NCI-H2171 treated with DMSO at 0.1 percent for 48 hours (cell line): Measurements from ENCODE around the gene TENM4.

Experiments
- DNase-seq: peaks from one replicate; lab custom pipeline; 2025; lab: John Stamatoyannopoulos, UW

TENM4 gene

DNA sequence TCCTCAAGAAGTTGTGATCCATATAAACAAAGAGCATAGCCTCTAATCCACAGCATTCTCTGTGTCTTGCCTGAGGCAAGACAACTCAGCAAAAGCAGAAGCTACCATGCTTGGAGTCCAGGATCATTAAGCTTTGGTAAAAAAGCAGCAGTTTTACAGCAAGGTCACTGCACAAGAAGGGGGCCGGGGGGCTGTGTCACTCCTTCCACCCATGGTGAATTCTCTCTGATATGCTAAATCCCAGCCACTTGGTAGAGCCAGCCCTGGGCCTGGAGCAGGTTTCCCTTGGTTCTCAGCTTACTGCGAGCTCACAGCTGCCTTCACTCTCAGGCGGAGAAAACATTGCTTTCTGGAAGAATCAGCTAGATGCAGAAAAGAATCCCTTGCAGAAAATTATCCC is 144.7 kb downstream of the TENM4 start:
- no peak for DNase-seq

DNA sequence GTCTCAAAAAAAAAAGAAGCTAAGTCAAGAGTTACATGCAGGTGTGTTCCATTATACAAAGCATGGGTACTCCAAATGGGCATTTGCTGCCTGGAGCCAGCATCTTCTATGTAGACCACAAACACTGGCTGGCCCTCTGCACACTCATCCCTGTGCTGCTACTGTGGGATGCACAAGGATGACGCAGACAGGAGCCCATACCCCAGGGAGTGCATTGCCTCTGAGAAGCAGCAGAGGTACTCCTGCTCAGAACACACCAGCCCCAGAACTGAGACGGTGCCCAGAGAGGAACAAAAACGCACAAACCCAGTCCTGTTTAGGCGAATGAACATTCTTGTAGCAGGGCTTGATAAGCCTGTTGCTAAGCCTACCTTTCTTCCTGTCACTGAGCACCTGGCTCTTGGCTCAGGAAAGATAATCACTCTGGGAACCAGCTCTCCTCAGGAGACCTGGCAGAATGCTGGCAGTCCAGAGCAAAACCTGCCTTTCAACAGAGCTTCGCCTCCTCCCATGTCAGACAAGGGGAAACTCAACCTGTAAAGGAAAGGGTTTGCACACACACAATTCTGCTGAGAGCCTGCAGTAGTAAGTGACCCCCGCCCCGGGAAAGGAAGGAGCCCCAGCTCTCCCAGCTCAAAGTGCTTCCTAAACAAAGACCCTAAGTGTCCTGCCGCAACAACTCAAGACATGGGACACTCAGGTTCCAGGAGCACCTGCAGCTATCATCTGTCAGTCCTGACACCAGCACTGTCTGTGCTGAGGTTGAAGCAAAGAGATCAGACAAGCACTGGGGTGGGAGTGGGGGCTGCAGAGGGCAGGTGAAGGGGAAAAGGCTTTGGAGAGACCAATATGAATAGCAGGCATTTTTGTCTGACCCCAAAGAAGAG is 145.7 kb downstream of the TENM4 start:
- no peak for DNase-seq

DNA sequence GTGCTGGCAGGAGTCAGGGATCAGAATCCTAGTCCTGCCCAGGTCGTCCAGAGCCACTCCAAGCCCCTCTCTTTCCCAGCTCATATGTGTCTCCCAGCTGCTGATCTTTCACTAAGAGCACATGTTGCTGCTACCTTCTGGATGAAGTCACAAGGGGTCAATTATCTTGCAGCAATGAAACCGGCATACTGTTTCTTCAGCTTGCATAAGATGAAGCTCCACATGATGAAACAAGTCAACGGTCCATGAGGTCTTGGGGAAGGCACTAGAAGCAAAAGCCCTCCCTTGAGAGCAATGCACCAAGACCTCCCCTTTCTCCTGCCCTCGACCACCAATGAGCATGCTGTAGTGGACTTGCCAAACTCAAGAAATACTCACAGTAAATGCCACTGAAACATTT is 148.9 kb downstream of the TENM4 start:
- no peak for DNase-seq

DNA sequence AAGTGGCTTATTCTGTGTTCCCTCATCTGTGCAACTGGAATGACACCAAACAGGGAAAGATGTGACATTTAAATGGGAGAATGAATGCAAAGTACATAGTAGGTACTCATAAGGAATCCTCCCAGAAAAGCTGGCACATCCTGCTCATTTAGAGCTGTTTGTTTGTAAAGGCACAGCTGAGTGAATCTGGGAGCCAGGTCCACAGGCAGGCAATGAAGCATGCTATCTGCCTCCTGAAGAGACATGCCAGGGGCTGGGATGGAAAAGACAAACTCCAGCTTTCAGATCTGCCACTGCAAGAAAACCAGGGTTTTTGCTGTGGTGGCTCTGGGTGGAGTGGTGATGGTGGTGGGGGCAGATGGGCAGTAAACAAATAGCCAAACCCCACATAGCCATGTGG is 150.1 kb downstream of the TENM4 start:
- no peak for DNase-seq

DNA sequence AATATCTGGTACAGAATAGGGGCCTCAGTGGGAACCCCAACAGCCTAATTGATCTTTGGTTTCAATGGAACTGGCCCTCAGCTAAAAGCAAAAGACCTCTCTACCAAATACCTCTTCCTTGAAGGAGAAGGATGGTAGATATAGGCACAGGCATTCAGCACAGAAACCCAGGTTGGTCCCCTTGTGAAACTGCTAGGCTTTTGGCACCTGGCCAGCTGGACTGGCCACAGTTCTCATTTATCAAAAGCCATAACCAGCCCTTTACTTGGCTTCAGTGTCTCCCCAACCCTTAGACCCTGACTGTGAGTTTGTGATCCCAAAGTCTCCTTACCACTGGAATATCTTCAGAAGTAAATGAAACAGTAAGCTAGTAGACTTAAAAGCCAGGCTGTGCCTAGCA is 152.9 kb downstream of the TENM4 start:
- no peak for DNase-seq

DNA sequence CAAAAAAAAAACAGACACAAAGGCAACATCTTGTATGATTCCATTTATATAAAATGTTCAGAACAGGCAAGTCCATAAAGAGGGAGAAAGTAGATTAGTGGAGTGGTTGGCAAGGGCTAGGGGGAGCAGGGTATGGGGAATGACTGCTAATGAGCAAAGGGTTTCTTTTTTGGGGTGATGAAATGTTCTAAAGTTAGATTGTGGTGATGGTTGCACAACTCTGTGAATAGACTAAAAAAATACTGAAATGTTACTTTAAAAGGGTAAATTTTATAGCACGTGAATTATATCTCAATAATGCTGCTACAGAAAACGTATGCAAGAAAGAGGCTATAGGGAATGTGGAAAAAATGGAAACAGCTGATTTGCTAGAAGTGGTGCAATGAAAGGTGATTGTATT is 155.1 kb downstream of the TENM4 start:
- no peak for DNase-seq

DNA sequence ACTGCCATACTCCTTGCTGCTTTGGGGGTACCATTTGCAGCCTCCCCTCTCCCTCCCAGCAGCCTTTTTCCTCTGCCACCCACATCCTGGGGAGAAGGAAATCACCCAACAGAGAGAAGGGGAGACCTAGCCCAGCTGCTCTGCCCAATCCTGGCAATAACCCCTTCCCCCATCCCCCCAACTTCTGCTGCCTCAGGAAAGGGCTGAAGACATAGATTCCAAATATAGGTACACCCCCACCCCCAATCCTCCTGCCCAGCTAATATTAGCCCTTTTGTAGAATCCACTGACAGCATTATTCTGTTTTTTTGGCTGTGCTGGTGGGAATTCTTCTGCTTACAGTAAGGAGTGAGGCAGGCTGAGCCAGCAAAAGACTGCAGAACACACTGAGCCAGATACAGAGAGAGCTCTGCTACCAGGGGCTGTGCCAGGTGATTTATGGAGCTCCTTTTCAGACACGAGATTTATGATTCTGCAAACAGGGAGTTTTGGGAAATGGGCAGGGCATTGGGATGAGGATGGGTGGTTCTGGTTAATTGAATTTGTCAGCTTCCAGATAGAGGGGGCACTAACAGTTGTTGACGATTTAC is 164.0 kb downstream of the TENM4 start:
- no peak for DNase-seq

DNA sequence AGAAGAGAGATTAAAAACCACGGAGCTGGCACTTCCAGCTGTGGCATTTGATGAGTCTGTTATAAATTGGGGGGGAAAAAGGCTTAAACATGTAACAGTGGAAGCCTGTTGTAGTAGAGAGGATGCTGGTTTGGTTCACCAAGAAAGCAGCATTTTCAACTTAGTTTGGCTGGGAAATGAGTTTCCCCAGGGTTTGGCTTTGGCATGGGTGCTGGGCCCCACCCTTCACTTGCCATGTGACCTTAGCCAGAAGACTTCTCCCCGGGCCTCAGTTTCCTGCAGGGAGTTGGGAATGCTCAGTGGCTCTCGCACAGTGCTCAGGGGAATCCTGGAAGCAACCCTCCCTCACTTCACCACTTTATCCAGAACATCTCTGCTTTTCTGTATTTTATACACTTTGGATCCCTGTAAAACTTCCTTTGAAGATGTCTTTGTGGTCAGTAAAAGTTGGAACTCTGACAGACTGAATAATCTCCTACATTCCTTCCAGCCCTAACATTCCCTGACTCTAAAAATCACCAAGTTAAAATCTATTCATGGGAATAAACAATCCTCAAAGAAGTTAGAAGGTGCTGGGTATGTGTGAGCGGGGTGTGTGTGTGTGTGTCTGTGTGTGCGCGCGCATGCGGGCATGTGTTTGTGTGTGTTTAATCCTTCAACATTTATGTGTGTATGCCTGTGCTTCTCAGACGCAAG is 166.0 kb downstream of the TENM4 start:
- DNase-seq = no peak

DNA sequence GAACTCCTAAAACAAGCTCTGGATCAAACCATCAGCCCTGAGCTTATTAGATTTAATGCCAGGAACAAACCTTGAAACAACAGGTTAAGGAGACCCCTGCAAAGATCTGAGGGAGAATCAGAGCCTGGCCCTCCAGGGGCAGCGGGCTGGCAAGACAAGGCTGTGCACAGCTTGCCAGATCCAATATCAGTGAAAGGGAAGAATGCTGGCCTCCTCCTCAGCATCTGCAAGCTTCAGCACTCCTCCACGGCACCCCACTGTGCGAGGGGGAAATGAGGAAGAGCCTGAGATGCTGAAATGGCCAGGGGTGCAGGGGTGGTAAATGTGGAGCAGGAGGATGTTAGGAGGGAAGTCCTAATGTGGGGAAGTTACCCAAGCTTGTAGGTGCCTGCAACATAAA is 167.0 kb downstream of the TENM4 start:
- DNase-seq = no peak

DNA sequence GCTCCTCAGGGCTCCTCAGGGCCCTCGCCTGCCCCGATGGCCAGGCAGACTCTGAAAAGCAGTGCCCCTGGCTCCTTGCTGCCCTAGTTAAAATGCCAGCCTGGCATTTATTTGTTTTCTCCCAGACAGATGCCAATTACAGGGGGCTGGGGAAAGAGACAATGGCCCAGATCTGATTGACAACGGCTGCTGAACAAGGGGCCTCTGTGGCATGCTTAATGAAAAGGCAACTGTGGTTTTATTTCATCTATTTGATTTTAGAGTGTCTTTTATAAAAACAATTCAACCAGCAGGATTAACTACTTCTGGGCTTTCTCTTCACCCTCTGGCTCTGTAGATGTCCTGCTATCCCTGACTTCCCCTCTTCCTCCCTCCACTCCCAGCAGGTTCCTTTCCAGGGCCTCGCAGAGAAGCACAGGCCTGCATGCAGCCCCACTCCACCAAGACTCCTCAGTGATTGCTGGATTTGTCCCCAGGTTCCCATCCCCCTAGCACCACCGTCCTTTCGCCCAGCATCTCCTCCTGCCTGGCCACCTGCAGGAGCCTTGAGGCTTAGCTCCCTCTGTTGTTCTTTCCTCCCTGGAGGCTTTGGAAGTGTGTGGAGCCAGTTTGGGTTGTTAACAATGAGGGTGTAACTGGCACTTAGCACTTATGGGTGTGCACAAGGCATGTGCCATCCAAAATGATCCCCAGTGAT is 171.1 kb downstream of the TENM4 start:
- DNase-seq = no peak

DNA sequence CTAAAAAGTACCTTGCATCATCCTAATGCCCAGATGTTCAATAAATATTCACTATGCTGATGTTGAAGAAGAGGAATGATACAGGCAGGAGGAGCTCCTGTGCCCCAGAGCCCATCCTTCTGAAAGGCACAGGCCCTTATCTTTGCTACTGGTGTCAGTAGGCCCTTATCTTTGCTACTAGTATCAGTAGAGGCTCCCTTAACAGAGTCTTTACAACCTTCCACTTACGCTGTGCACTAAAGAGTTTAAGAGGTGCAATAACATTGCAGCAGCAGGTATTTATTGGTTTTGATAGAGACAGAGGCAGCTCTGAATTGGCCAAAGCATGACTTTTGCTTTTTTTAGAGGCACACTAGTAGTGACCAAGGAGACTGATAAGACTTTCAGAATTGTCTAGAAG is 174.4 kb downstream of the TENM4 start:
- no peak for DNase-seq

DNA sequence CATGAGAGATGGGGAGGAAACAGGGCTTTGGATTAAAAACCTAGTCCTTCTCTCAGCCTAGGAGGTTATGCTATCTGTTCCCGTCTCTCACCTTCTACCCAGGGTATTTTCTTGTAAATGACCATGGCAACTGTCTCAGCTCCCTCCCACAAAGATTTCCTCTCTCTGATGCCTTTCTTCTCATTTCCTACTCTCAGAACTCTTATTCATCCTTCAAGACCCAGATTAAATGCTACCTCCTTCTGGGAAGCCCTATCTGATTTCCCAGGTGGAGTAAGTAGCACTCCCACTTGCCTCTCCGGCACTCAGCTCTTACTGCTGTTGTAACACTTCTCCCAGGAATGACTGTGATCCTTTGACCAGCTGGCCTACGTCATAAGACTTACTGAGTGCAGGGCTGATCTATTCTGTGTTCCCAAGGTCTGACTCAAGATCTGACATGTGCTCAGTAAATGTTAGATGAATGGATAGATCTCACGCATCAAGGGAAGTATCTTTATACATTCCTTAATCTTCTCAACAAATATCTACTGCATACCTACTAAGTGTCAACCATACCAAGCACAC is 175.0 kb downstream of the TENM4 start:
- peak; percentile 23 for DNase-seq

DNA sequence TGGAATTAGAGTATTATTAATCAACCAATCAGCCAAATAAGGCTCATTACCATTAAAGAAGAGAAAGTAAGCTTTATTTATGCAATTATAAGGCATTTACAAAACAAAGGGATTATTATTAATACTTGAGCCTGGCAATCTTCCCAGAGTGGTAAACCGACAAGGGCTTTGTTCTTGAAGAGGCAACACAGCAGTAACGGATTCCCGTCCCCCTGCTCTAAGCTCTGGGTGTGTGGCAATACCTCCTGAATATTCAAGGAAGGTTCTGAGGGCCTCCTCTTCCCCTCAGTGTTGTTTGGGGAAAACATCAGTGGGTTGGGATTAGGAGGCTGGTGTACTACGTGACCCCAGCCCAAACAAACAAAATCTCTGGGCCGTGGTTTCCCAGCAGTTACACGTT is 176.5 kb downstream of the TENM4 start:
- DNase-seq = no peak

DNA sequence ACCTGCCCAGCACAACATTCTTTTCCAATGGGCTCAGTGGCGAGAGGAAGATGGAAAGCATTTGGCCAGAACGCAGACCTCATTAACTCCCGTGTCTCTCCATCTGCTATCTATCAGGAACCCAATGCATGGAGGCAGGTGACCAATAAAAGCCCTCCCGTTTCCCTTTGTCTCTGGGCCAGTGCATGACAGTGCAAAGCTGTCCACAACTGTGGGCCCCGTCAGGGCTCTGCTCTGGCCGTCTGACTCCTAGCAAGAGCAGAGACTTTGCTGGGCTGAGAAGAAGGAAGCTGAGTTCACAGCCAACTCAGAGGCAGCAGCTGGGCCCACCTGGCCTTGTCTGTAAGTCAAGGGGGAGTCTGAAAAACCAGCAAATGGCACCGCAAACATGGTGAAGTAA is 177.8 kb downstream of the TENM4 start:
- no peak for DNase-seq

DNA sequence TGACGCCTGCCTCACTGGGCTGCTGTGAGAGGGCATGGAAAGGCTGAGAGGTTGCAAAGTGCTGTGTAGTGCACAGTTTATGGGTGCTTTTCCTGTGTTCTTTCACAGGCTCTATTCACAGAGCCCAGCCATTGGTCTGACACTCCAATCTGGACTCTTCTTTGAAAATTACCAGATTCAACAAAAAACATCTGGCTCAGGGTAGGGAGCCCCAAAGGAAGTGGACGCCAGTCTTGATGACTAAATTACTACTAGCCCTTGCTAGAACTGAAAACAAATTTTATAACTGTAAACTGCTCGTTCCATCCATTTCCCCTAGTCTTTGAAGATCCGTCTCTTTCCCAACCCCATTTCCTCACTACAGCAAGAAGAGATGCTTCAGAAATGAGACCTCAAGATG is 178.6 kb downstream of the TENM4 start:
- no peak for DNase-seq

DNA sequence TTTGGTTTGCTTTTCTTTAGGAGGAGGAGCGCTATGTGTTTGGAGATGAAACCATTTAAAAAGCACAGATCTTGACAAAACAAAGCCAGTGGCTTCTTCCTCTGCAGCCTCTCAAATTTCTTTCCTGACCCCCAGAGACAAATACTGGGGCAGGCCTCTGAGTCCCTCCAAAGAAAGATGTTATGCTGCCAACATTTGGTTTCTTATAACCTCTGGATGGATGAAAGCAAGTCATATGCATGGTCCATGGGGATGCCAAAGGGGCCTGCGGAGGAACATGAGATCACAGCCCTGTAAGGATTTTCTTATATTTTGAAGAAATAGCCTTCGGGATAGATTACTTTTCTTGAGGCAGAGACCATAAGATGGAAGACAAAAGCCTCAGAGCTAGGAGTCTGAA is 179.1 kb downstream of the TENM4 start:
- DNase-seq = no peak

DNA sequence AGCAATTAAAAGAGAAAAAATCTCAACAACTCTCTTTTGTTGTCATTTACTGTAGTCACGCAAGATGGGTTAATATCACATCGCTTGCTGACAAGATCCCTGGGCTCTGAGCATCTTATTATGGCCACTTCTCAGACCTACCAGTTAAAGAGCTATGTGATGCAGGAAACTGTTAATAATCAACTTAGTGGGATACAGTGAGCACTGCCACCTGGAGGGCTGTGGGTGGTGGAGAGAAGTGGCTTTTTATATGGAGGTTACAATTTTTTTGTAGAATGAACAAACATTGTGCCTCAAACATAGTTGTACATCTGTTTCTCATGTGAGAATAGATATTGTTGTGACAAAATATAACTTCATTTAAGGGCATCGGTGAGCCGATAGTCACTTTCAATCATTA is 181.0 kb downstream of the TENM4 start:
- peak; percentile 24 for DNase-seq

DNA sequence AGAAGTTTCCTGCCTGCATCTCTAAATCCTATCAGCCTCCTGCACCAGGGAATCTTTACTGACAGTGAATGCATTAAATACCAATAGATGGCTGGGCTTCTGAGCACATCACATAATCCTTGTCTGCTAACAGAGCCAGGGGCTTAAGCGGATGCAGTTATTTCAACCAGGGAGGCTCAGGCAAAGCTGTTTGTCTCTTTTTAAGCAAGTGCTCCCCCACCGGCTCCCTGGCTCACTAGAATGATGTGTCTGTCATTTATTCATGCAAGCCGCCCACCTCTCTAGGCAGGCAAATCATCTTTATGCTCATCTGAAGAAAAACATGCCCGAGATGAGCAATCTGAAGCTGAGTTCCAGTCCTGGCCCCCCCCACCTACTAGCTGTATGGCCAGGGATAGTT is 182.3 kb downstream of the TENM4 start:
- DNase-seq = no peak

DNA sequence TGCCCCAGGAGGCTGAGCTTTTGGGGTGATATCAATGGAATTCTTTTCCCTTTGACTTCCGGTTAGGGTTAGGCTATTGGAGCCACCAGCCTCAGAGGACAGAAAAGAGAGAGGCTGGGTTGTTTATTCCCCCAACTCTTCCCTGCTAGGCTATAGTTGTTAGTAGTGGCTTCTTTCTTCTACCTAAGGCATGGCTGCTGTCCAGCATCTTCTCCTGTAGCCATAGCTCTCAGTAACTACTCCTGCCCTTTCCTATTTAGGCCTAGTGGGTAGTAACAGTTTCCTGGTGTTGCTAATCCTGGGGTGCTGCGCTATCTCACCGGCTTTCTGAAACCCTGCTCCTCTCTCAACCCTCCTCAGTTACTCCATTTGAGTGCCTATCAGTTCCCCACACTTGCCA is 184.9 kb downstream of the TENM4 start:
- DNase-seq = no peak

DNA sequence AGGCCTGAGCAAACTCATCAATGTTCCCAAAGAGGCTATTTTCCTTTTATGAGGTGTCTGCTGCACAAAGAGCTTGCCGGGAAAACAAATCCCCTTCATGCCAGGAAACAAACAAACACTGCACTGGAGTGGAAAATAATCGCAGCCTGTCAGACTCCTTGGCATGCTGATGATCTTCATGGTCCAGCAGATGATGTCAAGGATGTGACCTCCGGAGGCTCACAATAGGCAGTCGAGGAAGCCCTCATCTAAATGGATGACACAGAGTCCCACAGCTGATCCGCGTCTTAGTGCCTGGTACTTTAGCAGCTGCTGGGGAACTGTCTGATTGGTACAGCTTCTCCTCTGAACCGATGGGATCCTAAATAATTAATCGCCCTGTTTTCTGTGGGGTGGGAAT is 187.6 kb downstream of the TENM4 start:
- DNase-seq = no peak

DNA sequence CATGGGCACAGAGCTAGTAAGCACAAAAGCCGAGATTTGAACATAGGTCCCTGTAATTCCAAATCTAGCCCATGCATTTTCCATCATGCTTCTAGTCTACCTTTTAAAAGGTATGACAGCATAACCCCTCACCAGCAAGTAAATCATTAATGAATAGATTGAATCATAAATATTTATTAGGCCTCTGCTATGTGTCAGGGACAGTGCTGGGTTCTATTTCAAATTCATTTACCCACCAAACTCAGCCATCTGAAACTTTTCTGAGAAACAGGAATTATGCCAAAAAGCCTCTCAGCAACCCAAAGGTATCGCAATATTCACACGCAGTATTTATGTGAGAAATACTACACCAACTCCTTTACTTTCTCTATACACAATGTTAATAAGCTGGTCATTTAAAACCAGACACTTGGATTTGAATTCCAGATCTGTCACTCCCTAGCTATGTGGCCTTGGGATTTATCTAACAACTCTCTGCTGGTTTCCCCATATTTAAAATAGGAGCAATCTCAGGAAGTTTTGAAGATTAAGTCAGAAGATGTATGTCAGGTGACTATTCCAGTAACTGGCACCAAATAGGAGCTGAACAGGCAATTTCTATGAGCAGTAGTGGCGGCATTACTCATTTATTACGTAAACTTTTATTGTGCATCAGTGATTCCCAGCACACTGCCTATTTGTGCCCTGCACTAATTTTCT is 191.4 kb downstream of the TENM4 start:
- no peak for DNase-seq

DNA sequence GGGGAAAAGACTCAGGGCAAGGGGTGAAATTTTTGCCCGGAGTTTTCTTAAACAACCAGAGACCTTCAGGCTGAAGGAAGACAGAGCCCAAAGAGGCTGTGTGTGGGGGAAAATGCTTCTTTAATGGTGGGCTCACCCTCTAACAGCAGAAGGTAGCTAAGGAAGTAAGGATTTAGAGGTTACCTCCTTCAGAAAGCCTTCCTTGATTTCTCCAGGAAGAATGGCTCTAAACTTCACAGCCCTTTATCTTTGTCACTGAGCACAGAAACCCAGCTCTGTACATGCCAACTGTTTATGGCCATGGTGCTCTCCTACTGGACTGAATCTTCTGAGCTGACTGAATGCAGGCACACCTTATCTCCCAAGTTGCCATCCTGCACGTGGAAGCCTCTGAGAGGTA is 196.0 kb downstream of the TENM4 start:
- DNase-seq = no peak
